ENCODE data around the gene SSBP3. TPM values are rescaled to one million over a fixed set of nuclear protein-coding genes. Genes with fewer than 3 reads are reported as not detected.
A peak's percentile ranks its signal among the peaks of the same experiment; 100 is the strongest.
"Not testable (repeated sequence)": the region's sequence is repeated elsewhere in the genome, so short reads cannot be mapped to it uniquely, and the experiment has no call there.

SSBP3 gene
- total RNA-seq (2022) (40.6 and 42.1 TPM in 2 replicates), Bru-seq, nascent RNA (percentile 67 among the genes with signal in this experiment), BruChase-seq, experiment 1, labeled RNA remaining after a 2-hour chase (percentile 66 among the genes with signal in this experiment), BruChase-seq, experiment 2, labeled RNA remaining after a 6-hour chase (percentile 65 among the genes with signal in this experiment)
- long read RNA-seq, partial matches to known transcripts, result 3 of 9 reads
- long read RNA-seq, other reads (novel, unspliced or antisense), result 3 of 9 reads

- H3K36me3 Mint-ChIP-seq (ENCODE audit: insufficient read depth, unreplicated experiment), result peaks cover 16% of the 10 kb centered on the region
- peak within 1 kb of the TSS; percentile 11 for H3K27ac Mint-ChIP-seq (ENCODE audit: unreplicated experiment)
- peak within 1 kb of the TSS; percentile 79 for H3K4me3 Mint-ChIP-seq (ENCODE audit: unreplicated experiment)
- H3K4me3 ChIP-seq (ENCODE audit: low read depth, low read length), result peak within 1 kb of the TSS; percentile 59
- no peak for TF ChIP-seq CTCF (IDR thresholded peaks at IDR 0.05; ENCODE audit: insufficient read depth in 1 of 2, low read depth in 1 of 2, low read length in 1 of 2, severe bottlenecking in 1 of 2, unreplicated experiment in 1 of 2)
- H3K9me3 Mint-ChIP-seq (ENCODE audit: unreplicated experiment), result no peaks in the 10 kb centered on the region
- no peaks in the 10 kb centered on the region for H3K27me3 Mint-ChIP-seq (ENCODE audit: insufficient read depth, unreplicated experiment)
- ChIA-PET POLR2A (interaction anchor here (0.6 to 1.6 kb wide), 6 partner anchors 23 to 244 kb away, joined by 3 to 8 read pairs (median 4); partner anchors contain the start of genes CYB5RL and MRPL37), CTCF (interaction anchor here (0.6 to 2.3 kb wide), 7 partner anchors 23 to 1128 kb away, joined by 3 to 36 read pairs (median 4); no protein-coding TSS in a partner anchor)
- H3K36me3 ChIP-seq (ENCODE audit: control insufficient read depth, insufficient read depth, low read length), result no peaks in the 10 kb centered on the region
- no TSS peak for BruUV-seq (replicated peaks)
- peak; percentile 87 to 95 for DNase-seq
- H3K4me1 Mint-ChIP-seq (ENCODE audit: low read depth, unreplicated experiment), result peaks cover 38% of the 10 kb centered on the region
- intact Hi-C loops (cut with micrococcal nuclease; ENCODE audit: unreplicated experiment), result loop anchor here (1.0 to 10.0 kb wide), 3 partner anchors 82 to 282 kb away; no protein-coding TSS in a partner anchor
- no peaks in the 10 kb centered on the region for H3K9me3 ChIP-seq
- peaks cover 28% of the 10 kb centered on the region for H3K4me1 ChIP-seq
- no peaks in the 10 kb centered on the region for H3K27me3 ChIP-seq (replicated peaks; ENCODE audit: control insufficient read depth, insufficient read depth, low read length)
These were observed at the start of gene SSBP3 for GRCh38 chr1:54406339-54407153. Gene SSBP3 (minus strand): TSS chr1:54406394.

- BruUV-seq (replicated peaks), result no TSS peak
- no peak for TF ChIP-seq CTCF (IDR thresholded peaks at IDR 0.05; ENCODE audit: insufficient read depth in 1 of 2, low read depth in 1 of 2, low read length in 1 of 2, severe bottlenecking in 1 of 2, unreplicated experiment in 1 of 2)
These were observed 47.3 kb upstream of the SSBP3 start for GRCh38 chr1:54453509-54453908.

GRCh38 chr1:54453022-54453421 lies 46.8 kb upstream of the SSBP3 start:
- BruUV-seq (replicated peaks), result no TSS peak
- H3K36me3 ChIP-seq (ENCODE audit: control insufficient read depth, insufficient read depth, low read length), result no peaks in the 10 kb centered on the region
- H3K9me3 ChIP-seq, result no peaks in the 10 kb centered on the region
- Mint-ChIP-seq H3K36me3 (ENCODE audit: insufficient read depth, unreplicated experiment) (no peaks in the 10 kb centered on the region), H3K4me3 (ENCODE audit: unreplicated experiment) (no peak overlapping the region), H3K27ac (ENCODE audit: unreplicated experiment) (no peak overlapping the region), H3K9me3 (ENCODE audit: unreplicated experiment) (no peaks in the 10 kb centered on the region), H3K4me1 (ENCODE audit: low read depth, unreplicated experiment) (no peaks in the 10 kb centered on the region), H3K27me3 (ENCODE audit: insufficient read depth, unreplicated experiment) (no peaks in the 10 kb centered on the region)
- no peak for DNase-seq
- ChIA-PET POLR2A (no interaction called here), CTCF (no interaction called here)
- no peaks in the 10 kb centered on the region for H3K4me1 ChIP-seq
- intact Hi-C loops (cut with micrococcal nuclease; ENCODE audit: unreplicated experiment), result no loop called here
- H3K27me3 ChIP-seq (replicated peaks; ENCODE audit: control insufficient read depth, insufficient read depth, low read length), result no peaks in the 10 kb centered on the region
- no peak overlapping the region for H3K4me3 ChIP-seq (ENCODE audit: low read depth, low read length)
- no peak for TF ChIP-seq CTCF (IDR thresholded peaks at IDR 0.05; ENCODE audit: insufficient read depth in 1 of 2, low read depth in 1 of 2, low read length in 1 of 2, severe bottlenecking in 1 of 2, unreplicated experiment in 1 of 2)

More at GRCh38 chr1:54453509-54453908, 47.3 kb upstream of the SSBP3 start:
- Mint-ChIP-seq H3K4me1 (ENCODE audit: low read depth, unreplicated experiment) (no peaks in the 10 kb centered on the region), H3K27me3 (ENCODE audit: insufficient read depth, unreplicated experiment) (no peaks in the 10 kb centered on the region), H3K27ac (ENCODE audit: unreplicated experiment) (no peak overlapping the region), H3K9me3 (ENCODE audit: unreplicated experiment) (no peaks in the 10 kb centered on the region), H3K4me3 (ENCODE audit: unreplicated experiment) (no peak overlapping the region), H3K36me3 (ENCODE audit: insufficient read depth, unreplicated experiment) (no peaks in the 10 kb centered on the region)
- CTCF ChIA-PET, result no interaction called here
- intact Hi-C loops (cut with micrococcal nuclease; ENCODE audit: unreplicated experiment), result no loop called here
- no peak for DNase-seq
- Histone ChIP-seq H3K27me3 (replicated peaks; ENCODE audit: control insufficient read depth, insufficient read depth, low read length) (no peaks in the 10 kb centered on the region), H3K9me3 (no peaks in the 10 kb centered on the region), H3K4me1 (no peaks in the 10 kb centered on the region), H3K36me3 (ENCODE audit: control insufficient read depth, insufficient read depth, low read length) (no peaks in the 10 kb centered on the region), H3K4me3 (ENCODE audit: low read depth, low read length) (no peak overlapping the region)
- POLR2A ChIA-PET, result no interaction called here

GRCh38 chr1:54449431-54449830 lies 43.2 kb upstream of the SSBP3 start:
- H3K4me1 Mint-ChIP-seq (ENCODE audit: low read depth, unreplicated experiment); H3K27me3 ChIP-seq (replicated peaks; ENCODE audit: control insufficient read depth, insufficient read depth, low read length); H3K27me3 Mint-ChIP-seq (ENCODE audit: insufficient read depth, unreplicated experiment); H3K4me3 Mint-ChIP-seq (ENCODE audit: unreplicated experiment); H3K27ac Mint-ChIP-seq (ENCODE audit: unreplicated experiment); H3K4me3 ChIP-seq (ENCODE audit: low read depth, low read length); BruUV-seq (replicated peaks); H3K9me3 ChIP-seq; H3K36me3 Mint-ChIP-seq (ENCODE audit: insufficient read depth, unreplicated experiment); DNase-seq; CTCF ChIA-PET; H3K4me1 ChIP-seq; H3K9me3 Mint-ChIP-seq (ENCODE audit: unreplicated experiment); H3K36me3 ChIP-seq (ENCODE audit: control insufficient read depth, insufficient read depth, low read length); POLR2A ChIA-PET; intact Hi-C loops (cut with micrococcal nuclease; ENCODE audit: unreplicated experiment): not testable (repeated sequence)
